ENCODE data around the gene IDUA. TPM values are rescaled to one million over a fixed set of nuclear protein-coding genes. Genes with fewer than 3 reads are reported as not detected.

Gene IDUA
- total and polyA plus RNA-seq, 2 donors (not counting 1 experiment from before 2014, with no cell fraction given): 57.0 to 67.4 TPM

Other genes with a start within 250 kb of the IDUA start
- gene CPLX1, start 160.9 kb upstream of the IDUA start, total RNA-seq: not detected in 2 replicates
- 0.37 TPM in 1 of 2 replicates, not detected in the other for gene CPLX1, start 160.9 kb upstream of the IDUA start, polyA plus RNA-seq
- gene GAK, start 54.7 kb upstream of the IDUA start, total RNA-seq: 283 and 302 TPM in 2 replicates
- gene GAK, start 54.7 kb upstream of the IDUA start, polyA plus RNA-seq: 113 and 134 TPM in 2 replicates
- 44.4 and 47.9 TPM in 2 replicates for gene TMEM175, start 54.6 kb upstream of the IDUA start, total RNA-seq
- gene TMEM175, start 54.6 kb upstream of the IDUA start, polyA plus RNA-seq: 432 and 546 TPM in 2 replicates
- gene DGKQ, start 13.5 kb upstream of the IDUA start, total RNA-seq: 30.4 and 34.9 TPM in 2 replicates
- 21.7 and 22.6 TPM in 2 replicates for gene DGKQ, start 13.5 kb upstream of the IDUA start, polyA plus RNA-seq
- gene SLC26A1, start 6.4 kb downstream of the IDUA start, total RNA-seq: 0.92 and 1.1 TPM in 2 replicates
- gene SLC26A1, start 6.4 kb downstream of the IDUA start, polyA plus RNA-seq: 0.03 TPM in 1 of 2 replicates, not detected in the other
- 28.5 and 28.9 TPM in 2 replicates for gene FGFRL1, start 24.6 kb downstream of the IDUA start, total RNA-seq
- gene FGFRL1, start 24.6 kb downstream of the IDUA start, polyA plus RNA-seq: 24.1 and 33.8 TPM in 2 replicates
- gene RNF212, start 126.5 kb downstream of the IDUA start, total RNA-seq: 3.8 and 5.9 TPM in 2 replicates
- 2.1 TPM in 2 replicates for gene RNF212, start 126.5 kb downstream of the IDUA start, polyA plus RNA-seq
- gene SPON2, start 185.5 kb downstream of the IDUA start, total RNA-seq: 3.8 and 5.3 TPM in 2 replicates
- 5.1 and 7.9 TPM in 2 replicates for gene SPON2, start 185.5 kb downstream of the IDUA start, polyA plus RNA-seq

Measured in B cell (primary cell).